ENCODE measurements around the gene LY9.

DNA sequence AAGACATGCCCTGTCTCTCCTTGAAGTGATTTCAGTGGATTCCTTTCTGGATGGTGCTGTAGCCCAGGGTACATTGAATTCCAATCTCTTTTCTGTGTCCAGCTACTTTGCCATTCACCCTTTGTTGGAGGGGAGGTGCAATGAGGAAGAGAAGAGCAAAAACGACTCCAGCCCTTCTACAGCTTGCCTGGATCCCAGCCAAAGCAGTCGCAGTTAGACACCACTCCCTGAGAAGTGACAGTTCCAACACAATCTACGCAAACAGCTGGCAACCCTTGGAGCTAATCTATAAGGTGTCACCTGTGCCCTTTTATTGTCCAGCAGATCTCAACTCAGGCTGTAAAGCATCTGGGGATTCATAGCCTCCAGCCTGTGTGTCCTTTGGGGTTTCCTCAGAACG, 62.1 kb downstream of the LY9 start:
- TF ChIP-seq, protein P1, sequence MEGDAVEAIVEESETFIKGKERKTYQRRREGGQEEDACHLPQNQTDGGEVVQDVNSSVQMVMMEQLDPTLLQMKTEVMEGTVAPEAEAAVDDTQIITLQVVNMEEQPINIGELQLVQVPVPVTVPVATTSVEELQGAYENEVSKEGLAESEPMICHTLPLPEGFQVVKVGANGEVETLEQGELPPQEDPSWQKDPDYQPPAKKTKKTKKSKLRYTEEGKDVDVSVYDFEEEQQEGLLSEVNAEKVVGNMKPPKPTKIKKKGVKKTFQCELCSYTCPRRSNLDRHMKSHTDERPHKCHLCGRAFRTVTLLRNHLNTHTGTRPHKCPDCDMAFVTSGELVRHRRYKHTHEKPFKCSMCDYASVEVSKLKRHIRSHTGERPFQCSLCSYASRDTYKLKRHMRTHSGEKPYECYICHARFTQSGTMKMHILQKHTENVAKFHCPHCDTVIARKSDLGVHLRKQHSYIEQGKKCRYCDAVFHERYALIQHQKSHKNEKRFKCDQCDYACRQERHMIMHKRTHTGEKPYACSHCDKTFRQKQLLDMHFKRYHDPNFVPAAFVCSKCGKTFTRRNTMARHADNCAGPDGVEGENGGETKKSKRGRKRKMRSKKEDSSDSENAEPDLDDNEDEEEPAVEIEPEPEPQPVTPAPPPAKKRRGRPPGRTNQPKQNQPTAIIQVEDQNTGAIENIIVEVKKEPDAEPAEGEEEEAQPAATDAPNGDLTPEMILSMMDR (IDR thresholded peaks at IDR 0.05) = no peak
- TF ChIP-seq EP300 (IDR thresholded peaks at IDR 0.05) = no peak

All from tibial nerve (tissue), 4 donors.